Measurements from ENCODE around the gene SLCO1B1. TPM values are rescaled to one million over a fixed set of nuclear protein-coding genes. Genes with fewer than 3 reads are reported as not detected.
"Not testable (repeated sequence)": the region's sequence is repeated elsewhere in the genome, so short reads cannot be mapped to it uniquely, and the experiment has no call there.

SLCO1B1 gene
- total RNA-seq, 1 donor from 2014 or later = not detected

DNA sequence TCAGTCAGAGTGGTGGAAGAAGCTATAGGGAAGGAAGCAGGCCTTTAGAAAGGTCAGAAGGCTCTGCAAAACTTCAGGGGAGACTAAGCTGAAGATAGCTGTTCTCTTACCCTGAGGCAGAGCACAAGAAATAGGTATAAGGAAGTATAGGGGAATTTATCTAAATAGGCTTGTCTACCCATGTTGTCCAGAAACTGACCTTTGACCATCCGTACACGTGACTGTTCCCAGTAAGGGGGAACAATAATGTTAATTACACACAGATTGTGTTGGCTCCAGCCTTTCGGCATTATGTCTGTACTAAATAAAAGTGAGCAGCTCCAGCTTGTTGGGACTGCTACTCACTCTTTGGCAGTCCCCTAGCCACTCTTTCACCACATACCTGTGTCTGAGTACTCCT, 59.0 kb downstream of the SLCO1B1 start:
- Histone ChIP-seq H4K20me1 (ENCODE audit: insufficient read depth, low read length) (no peaks in the 10 kb centered on the region), H3K36me3 (ENCODE audit: insufficient read depth, low read length) (no peaks in the 10 kb centered on the region), H3K4me2 (ENCODE audit: low read length) (no peak overlapping the region), H3K4me3 (ENCODE audit: insufficient read depth, low read depth, low read length) (no peak overlapping the region), H3K79me2 (ENCODE audit: insufficient read depth, low read length) (no peaks in the 10 kb centered on the region), H3K9me3 (ENCODE audit: insufficient read depth, low read depth, low read length) (no peaks in the 10 kb centered on the region), H3K9ac (ENCODE audit: low read length) (no peak overlapping the region), H3K27ac (ENCODE audit: low read depth, low read length) (no peak overlapping the region), H3K4me1 (ENCODE audit: insufficient read depth, low read length) (no peaks in the 10 kb centered on the region), H2AFZ (ENCODE audit: low read depth, low read length) (no peak overlapping the region), H3K27me3 (ENCODE audit: insufficient read depth, low read length) (no peaks in the 10 kb centered on the region)
- Mint-ChIP-seq H3K36me3 (ENCODE audit: low read depth, unreplicated experiment) (no peaks in the 10 kb centered on the region), H3K27me3 (ENCODE audit: low read depth, unreplicated experiment) (no peaks in the 10 kb centered on the region), H3K4me1 (ENCODE audit: low read depth, unreplicated experiment) (no peaks in the 10 kb centered on the region), H3K4me3 (ENCODE audit: unreplicated experiment) (no peak overlapping the region), H3K27ac (ENCODE audit: unreplicated experiment) (no peak overlapping the region), H3K9me3 (ENCODE audit: unreplicated experiment) (peaks cover 1% of the 10 kb centered on the region)
- DNase-seq (ENCODE audit: low read depth) (no peak), FAIRE-seq (no peak)
- TF ChIP-seq EZH2 (IDR thresholded peaks at IDR 0.05; ENCODE audit: insufficient read depth, low read length) = no peak
- TF ChIP-seq, protein P1, sequence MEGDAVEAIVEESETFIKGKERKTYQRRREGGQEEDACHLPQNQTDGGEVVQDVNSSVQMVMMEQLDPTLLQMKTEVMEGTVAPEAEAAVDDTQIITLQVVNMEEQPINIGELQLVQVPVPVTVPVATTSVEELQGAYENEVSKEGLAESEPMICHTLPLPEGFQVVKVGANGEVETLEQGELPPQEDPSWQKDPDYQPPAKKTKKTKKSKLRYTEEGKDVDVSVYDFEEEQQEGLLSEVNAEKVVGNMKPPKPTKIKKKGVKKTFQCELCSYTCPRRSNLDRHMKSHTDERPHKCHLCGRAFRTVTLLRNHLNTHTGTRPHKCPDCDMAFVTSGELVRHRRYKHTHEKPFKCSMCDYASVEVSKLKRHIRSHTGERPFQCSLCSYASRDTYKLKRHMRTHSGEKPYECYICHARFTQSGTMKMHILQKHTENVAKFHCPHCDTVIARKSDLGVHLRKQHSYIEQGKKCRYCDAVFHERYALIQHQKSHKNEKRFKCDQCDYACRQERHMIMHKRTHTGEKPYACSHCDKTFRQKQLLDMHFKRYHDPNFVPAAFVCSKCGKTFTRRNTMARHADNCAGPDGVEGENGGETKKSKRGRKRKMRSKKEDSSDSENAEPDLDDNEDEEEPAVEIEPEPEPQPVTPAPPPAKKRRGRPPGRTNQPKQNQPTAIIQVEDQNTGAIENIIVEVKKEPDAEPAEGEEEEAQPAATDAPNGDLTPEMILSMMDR (IDR thresholded peaks at IDR 0.05; ENCODE audit: insufficient read depth, low read depth, low read length) = no peak

DNA sequence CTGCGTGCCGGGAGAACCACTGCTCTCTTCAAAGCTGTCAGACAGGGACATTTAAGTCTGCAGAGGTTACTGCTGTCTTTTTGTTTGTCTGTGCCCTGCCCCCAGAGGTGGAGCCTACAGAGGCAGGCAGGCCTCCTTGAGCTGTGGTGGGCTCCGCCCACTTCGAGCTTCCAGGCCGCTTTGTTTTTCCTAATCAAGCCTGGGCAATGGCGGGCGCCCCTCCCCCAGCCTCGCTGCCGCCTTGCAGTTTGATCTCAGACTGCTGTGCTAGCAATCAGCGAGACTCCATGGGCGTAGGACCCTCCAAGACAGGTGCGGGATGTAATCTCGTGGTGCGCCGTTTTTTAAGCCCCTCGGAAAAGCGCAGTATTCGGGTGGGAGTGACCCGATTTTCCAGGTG, 83.4 kb downstream of the SLCO1B1 start:
- not testable (repeated sequence) for H4K20me1 ChIP-seq (ENCODE audit: insufficient read depth, low read length); H3K9ac ChIP-seq (ENCODE audit: low read length); H3K27me3 ChIP-seq (ENCODE audit: insufficient read depth, low read length); H3K79me2 ChIP-seq (ENCODE audit: insufficient read depth, low read length); H3K36me3 Mint-ChIP-seq (ENCODE audit: low read depth, unreplicated experiment); H3K27me3 Mint-ChIP-seq (ENCODE audit: low read depth, unreplicated experiment); H3K36me3 ChIP-seq (ENCODE audit: insufficient read depth, low read length); H3K4me1 Mint-ChIP-seq (ENCODE audit: low read depth, unreplicated experiment); H3K27ac ChIP-seq (ENCODE audit: low read depth, low read length); H3K9me3 ChIP-seq (ENCODE audit: insufficient read depth, low read depth, low read length); H3K4me3 ChIP-seq (ENCODE audit: insufficient read depth, low read depth, low read length); H2AFZ ChIP-seq (ENCODE audit: low read depth, low read length); H3K4me2 ChIP-seq (ENCODE audit: low read length); H3K9me3 Mint-ChIP-seq (ENCODE audit: unreplicated experiment); H3K4me1 ChIP-seq (ENCODE audit: insufficient read depth, low read length); H3K4me3 Mint-ChIP-seq (ENCODE audit: unreplicated experiment); DNase-seq (ENCODE audit: low read depth); H3K27ac Mint-ChIP-seq (ENCODE audit: unreplicated experiment); FAIRE-seq

DNA sequence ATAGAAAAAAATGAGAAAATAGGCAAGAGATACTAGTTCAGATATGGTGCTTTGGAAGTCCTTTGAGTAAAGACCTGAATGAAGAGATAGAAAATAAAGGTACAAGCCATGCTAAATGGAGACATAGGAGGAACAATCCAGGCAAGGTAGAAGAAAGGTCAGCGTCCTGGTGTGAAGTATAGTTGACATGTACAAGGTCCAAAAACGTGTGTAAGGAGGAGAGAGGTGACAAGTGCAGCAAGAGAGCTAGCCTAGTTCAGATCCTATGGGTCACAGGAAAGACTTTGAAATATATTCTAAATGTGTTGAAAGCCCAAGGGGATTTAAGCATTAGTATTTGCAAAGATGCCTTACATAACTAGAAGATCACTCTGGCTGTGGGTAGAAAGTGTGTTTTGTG, 88.2 kb downstream of the SLCO1B1 start:
- Histone ChIP-seq H4K20me1 (ENCODE audit: insufficient read depth, low read length) (no peaks in the 10 kb centered on the region), H3K4me1 (ENCODE audit: insufficient read depth, low read length) (no peaks in the 10 kb centered on the region), H3K9me3 (ENCODE audit: insufficient read depth, low read depth, low read length) (no peaks in the 10 kb centered on the region), H3K79me2 (ENCODE audit: insufficient read depth, low read length) (no peaks in the 10 kb centered on the region), H3K9ac (ENCODE audit: low read length) (no peak overlapping the region), H3K27me3 (ENCODE audit: insufficient read depth, low read length) (no peaks in the 10 kb centered on the region), H2AFZ (ENCODE audit: low read depth, low read length) (no peak overlapping the region), H3K36me3 (ENCODE audit: insufficient read depth, low read length) (no peaks in the 10 kb centered on the region), H3K4me2 (ENCODE audit: low read length) (no peak overlapping the region), H3K27ac (ENCODE audit: low read depth, low read length) (no peak overlapping the region), H3K4me3 (ENCODE audit: insufficient read depth, low read depth, low read length) (no peak overlapping the region)
- H3K9me3 Mint-ChIP-seq (ENCODE audit: unreplicated experiment) = no peaks in the 10 kb centered on the region
- H3K27ac Mint-ChIP-seq (ENCODE audit: unreplicated experiment) = no peak overlapping the region
- FAIRE-seq (no peak), DNase-seq (ENCODE audit: low read depth) (no peak)
- no peaks in the 10 kb centered on the region for H3K27me3 Mint-ChIP-seq (ENCODE audit: low read depth, unreplicated experiment)
- H3K4me1 Mint-ChIP-seq (ENCODE audit: low read depth, unreplicated experiment) = no peaks in the 10 kb centered on the region
- no peaks in the 10 kb centered on the region for H3K36me3 Mint-ChIP-seq (ENCODE audit: low read depth, unreplicated experiment)
- no peak overlapping the region for H3K4me3 Mint-ChIP-seq (ENCODE audit: unreplicated experiment)
- no peak for TF ChIP-seq EZH2 (IDR thresholded peaks at IDR 0.05; ENCODE audit: insufficient read depth, low read length)
- TF ChIP-seq, protein P1 (IDR thresholded peaks at IDR 0.05; ENCODE audit: insufficient read depth, low read depth, low read length) = no peak
